ENCODE results near the gene KCNE4.

Gene KCNE4

DNA sequence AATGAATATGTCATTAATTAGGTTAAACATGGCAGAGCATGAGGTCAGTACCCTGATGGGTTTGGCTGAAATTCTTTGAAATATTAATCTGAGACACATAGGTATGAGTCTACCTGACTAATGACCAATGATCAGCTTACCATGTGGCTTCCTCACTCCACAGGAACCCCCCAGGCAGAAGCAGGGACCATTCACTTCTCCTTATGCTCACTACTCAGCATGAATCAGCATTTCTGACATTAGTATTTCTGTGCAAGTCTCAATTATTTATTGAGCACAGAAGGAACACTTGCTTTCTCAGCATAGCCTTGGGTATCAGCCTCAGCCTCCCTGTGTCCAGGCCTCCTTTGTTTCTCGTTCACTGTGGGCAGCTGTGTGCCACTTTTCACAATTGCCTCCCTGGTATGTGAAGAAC, 9.3 kb upstream of the KCNE4 start:
- DNase-seq (ENCODE audit: insufficient read length) (no peak), FAIRE-seq (no peak)
- TF ChIP-seq POLR2A (IDR thresholded peaks at IDR 0.05; ENCODE audit: low read depth, low read length): no peak

DNA sequence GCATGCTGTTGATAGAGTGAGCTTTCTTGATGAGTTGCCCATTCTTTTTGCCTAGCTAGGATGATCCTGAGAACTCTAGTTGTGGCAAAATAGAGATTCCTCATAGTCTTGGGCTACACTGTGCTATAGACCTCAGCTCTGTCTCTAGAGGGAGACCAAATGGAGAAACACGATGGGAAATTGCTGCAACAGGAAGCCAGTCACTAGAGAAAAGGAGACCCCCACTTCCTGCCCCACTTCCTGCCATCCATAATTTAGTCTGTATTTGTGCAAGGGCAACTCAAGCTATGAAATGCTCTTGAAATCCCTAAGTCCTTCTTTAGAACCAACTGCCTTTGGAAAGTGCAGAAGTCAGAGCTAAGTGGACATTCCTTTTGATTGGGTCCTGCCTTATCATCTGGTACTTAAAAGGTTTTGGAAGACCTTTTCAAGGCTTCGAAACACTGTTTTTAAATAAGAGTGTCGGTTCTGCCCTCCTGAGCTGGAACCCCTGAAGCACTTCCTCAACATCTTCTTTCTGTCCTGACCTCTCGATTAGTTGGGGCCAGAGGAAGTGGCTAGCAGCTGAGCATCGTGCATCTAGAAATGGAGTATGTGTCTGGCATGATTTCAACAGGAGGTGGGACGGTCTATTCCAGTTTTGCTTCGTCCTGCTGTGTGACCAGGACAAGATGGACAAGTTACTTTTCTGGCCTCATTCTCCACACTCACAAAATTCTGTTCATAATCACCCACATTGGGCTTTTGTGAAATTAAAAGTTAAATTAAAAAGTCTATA, 8.6 kb upstream of the KCNE4 start:
- FAIRE-seq (no peak), DNase-seq (ENCODE audit: insufficient read length) (no peak)
- no peak for TF ChIP-seq POLR2A (IDR thresholded peaks at IDR 0.05; ENCODE audit: low read depth, low read length)
- TF ChIP-seq POLR2AphosphoS5 (IDR thresholded peaks at IDR 0.05; ENCODE audit: low read depth, low read length): no peak
- TF ChIP-seq TAF1 (IDR thresholded peaks at IDR 0.05; ENCODE audit: borderline replicate concordance, low read depth, low read length): no peak

DNA sequence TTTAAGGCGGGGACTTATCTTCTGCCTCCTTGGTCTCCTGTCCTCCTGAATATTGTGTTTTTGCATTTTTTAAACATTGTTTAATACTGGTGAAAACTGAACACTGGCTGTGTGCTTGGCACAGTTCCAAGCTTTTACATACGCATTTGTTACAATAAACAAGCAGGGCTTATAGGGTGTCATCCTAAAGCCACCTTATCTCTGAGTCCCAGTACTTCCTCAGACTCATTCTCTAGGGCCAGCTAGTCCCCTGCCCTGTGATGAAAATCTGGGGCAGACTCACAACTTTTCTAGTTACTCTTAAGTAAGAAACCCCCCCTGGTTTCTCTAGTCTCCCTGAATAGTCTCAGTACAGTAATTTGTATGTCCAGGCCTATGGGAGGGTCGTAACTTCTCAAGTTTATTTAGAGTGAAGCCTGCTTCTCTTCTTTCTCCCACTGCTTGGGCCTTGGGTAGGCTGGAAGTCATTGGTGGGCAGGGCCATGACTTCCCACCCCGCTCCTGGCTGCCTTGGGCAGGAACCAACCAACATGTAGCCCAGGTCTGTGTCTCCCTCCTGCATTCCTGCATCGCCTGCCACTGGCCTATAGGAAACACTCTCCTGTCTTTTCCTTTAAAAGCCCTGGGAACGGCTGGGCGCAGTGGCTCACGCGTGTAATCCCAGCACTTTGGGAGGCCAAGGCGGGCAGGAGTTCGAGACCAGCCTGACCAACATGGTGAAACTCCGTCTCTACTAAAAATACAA, 7.7 kb upstream of the KCNE4 start:
- no peak for FAIRE-seq

DNA sequence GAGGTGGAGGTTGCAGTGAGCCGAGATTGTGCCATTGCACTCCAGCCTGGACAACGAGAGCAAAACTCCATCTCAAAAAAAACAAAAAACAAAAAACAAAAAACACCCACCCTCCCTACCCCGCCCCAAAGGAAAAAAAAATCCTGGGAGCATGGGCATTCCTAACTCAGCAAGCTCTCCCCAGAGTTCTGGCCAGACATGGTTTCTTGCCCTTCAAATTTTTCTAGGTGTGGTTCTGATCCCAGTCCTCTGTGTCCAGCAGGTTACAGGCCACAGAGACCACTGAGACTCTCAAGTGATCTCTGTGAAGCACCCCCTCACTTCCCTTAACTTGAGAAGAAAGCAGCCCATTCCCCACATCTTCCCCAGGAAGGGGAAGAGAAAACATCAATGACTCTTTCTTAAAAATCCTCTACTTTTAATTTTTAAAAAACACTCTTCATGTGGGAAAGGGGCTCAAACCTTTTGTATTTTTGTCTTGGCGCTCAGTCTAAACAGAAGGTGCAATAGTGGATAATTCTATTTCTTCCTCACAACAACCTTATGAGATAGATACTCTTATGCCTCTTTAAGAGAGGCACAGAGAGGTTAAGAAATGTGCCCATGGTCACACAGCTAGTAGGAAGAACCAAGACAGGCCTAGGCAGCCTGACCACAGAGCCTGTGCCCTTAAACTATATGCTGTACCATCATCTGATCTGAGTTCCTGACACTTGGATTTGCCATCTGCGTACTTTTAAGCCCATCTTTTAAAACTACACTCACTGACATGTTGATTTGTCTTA, 6.9 kb upstream of the KCNE4 start:
- FAIRE-seq: no peak
- TF ChIP-seq POLR2AphosphoS5 (IDR thresholded peaks at IDR 0.05; ENCODE audit: low read depth, low read length) (no peak), TAF1 (IDR thresholded peaks at IDR 0.05; ENCODE audit: borderline replicate concordance, low read depth, low read length) (no peak), POLR2A (IDR thresholded peaks at IDR 0.05; ENCODE audit: low read depth, low read length) (no peak)
- no peak for DNase-seq (ENCODE audit: insufficient read length)

More for the DNA sequence above, 7.7 kb upstream of the KCNE4 start:
- TF ChIP-seq TAF1 (IDR thresholded peaks at IDR 0.05; ENCODE audit: borderline replicate concordance, low read depth, low read length): no peak
- TF ChIP-seq POLR2AphosphoS5 (IDR thresholded peaks at IDR 0.05; ENCODE audit: low read depth, low read length): no peak
- TF ChIP-seq POLR2A (IDR thresholded peaks at IDR 0.05; ENCODE audit: low read depth, low read length): no peak
- DNase-seq (ENCODE audit: insufficient read length): no peak

DNA sequence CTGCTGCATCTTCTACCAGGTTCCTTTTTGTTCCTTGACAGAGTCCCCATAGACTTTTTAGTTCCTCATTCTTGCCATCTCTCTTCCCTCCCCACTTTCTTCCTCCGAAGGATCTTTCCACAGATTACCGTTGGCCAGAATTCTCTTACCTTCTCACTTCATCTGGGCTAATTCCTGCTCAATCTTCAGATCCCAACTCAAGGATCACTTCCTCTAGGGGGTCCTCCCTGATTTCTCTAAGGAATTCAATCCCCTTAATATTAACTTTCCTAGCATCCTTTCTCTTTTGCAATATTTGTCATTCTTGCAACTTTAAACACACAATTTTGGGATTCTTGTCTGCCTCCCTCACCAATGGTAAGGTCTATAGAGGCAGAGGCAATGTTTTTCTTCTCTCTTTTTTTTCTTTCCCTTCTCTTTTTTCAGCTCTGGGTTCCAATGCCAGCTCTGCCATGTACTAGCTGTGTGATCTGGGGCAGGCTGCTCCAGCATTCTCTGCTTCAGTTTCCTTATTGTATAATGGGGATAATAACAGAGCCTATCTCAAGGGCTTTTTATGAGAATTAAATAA, 5.4 kb upstream of the KCNE4 start:
- no peak for TF ChIP-seq POLR2A (IDR thresholded peaks at IDR 0.05; ENCODE audit: low read depth, low read length)
- TF ChIP-seq TAF1 (IDR thresholded peaks at IDR 0.05; ENCODE audit: borderline replicate concordance, low read depth, low read length): no peak
- TF ChIP-seq POLR2AphosphoS5 (IDR thresholded peaks at IDR 0.05; ENCODE audit: low read depth, low read length): no peak
- no peak for FAIRE-seq

DNA sequence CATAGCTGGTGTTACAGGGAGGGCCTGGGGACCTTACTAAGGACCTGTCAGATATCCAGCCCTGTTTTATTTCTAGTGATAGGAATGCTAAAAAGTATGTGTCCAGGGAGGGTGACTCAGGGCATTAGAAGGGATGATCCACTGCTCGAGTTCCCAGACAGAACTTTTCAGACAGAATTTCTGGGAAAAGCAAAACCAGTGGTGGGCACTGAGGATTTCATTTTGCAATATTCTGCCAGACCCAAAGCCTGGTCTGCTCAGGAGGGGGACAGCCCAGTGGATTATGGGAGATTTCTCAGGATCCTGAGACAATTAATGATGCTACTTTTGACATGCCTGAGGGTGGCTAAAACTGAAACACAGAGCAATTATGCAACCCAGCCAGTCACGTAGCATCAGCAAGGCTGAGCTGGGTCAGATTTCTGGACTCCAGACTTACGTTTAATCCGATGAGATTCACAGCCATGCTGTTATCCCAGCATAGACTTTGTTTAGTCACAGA, 4.7 kb upstream of the KCNE4 start:
- no peak for FAIRE-seq
- DNase-seq (ENCODE audit: insufficient read length): no peak
- TF ChIP-seq TAF1 (IDR thresholded peaks at IDR 0.05; ENCODE audit: borderline replicate concordance, low read depth, low read length) (no peak), POLR2A (IDR thresholded peaks at IDR 0.05; ENCODE audit: low read depth, low read length) (no peak), POLR2AphosphoS5 (IDR thresholded peaks at IDR 0.05; ENCODE audit: low read depth, low read length) (no peak)

More for the DNA sequence above, 5.4 kb upstream of the KCNE4 start:
- no peak for DNase-seq (ENCODE audit: insufficient read length)

DNA sequence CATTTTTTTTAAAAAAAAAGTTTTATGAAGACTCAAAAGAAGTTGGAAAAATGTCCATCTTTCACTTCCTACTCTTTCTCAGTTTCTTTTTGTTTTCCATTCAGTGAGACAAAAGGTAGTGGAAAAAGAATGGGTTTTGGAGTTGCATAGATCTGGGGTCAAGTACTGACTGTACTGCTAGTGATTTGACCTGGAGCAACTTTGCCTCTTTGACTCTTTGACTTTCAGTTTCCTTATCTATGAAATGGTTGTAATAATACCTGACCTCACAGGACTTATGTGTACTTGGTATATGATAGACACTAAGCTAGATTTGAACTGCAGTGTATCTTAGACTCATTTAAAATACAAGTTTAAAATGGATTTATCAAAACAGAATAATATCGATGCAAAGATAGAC, 3.5 kb upstream of the KCNE4 start:
- FAIRE-seq (no peak), DNase-seq (ENCODE audit: insufficient read length) (no peak)
- TF ChIP-seq TAF1 (IDR thresholded peaks at IDR 0.05; ENCODE audit: borderline replicate concordance, low read depth, low read length) (no peak), POLR2AphosphoS5 (IDR thresholded peaks at IDR 0.05; ENCODE audit: low read depth, low read length) (no peak)

DNA sequence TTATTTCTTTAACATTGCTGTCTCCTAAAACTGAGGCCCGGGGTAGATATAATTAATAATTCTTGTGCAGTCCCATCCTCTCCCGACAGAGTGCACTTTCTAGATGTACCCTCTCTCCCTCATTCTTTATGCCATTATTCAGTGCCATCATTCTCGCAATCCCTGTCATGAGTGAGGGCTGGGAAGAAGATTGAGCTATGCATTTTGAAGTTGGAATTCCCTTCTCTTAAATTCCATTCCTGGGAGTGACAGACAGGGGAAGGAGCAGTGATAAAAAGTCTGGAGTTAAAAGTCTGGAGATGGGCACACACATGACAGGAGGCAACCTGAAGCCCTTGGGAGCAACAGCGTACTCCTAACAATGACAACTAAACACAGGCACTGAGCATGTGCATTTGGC, 2.6 kb upstream of the KCNE4 start:
- DNase-seq (ENCODE audit: insufficient read length) (no peak), FAIRE-seq (no peak)
- TF ChIP-seq TAF1 (IDR thresholded peaks at IDR 0.05; ENCODE audit: borderline replicate concordance, low read depth, low read length): no peak
- no peak for TF ChIP-seq POLR2A (IDR thresholded peaks at IDR 0.05; ENCODE audit: low read depth, low read length)
- no peak for TF ChIP-seq POLR2AphosphoS5 (IDR thresholded peaks at IDR 0.05; ENCODE audit: low read depth, low read length)

DNA sequence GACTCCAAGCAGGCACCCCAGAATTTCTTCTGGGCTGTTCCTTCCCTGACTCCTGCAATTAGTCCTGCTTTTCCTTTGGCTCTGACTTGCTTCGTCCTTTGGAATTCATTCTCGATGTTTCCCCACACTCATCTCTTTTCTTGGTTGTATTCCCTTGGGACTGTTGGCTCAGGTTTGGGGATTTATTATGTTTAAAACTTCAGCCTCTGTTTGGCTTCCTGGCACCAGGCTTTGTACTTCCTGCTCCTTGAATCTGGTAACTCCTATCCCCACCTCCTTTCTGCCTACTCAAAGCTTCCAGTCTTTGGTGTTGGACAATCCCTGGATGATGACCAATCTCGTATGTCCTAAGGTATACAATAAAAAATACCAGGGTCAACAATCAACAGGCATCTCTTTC, 1.8 kb upstream of the KCNE4 start:
- DNase-seq (ENCODE audit: insufficient read length) (no peak), FAIRE-seq (no peak)
- TF ChIP-seq POLR2AphosphoS5 (IDR thresholded peaks at IDR 0.05; ENCODE audit: low read depth, low read length): no peak

DNA sequence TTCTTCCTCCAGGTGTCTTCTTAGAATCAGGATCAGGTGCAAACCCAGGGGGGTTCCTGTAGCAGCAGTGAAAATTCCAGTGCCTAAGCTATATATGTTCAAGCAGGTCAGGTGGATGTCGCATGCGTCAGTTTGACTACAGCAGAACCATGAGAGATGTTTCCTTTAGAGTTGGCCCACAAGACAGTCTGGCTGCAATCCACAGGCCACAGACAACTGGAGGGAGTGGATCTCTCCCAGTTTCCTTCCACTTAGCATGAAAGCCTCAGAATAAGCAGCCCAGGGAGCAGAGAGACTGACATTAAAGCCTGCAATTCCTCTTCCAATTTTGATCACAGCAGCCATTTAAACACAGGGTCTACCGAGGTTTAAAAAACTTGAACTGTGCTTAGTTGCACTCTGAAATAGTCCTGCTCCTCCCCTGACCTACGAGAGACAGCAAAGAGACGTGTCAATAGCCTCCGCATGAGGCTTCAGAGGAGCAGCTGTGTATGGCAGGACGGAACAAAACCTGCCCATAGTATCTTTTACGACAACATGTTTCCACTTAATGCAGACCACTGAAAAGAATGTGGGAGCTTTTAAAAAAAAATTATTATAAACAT, 988 bp upstream of the KCNE4 start:
- DNase-seq (ENCODE audit: insufficient read length): no peak
- no peak for FAIRE-seq
- TF ChIP-seq POLR2AphosphoS5 (IDR thresholded peaks at IDR 0.05; ENCODE audit: low read depth, low read length): no peak
- no peak for TF ChIP-seq POLR2A (IDR thresholded peaks at IDR 0.05; ENCODE audit: low read depth, low read length)
- TF ChIP-seq TAF1 (IDR thresholded peaks at IDR 0.05; ENCODE audit: borderline replicate concordance, low read depth, low read length): no peak

Data from GM12892 (cell line).